SH-SY5Y (cell line): ENCODE measurements around the gene RARRES1.

ENCODE experiments used
- GATA2 ChIP-seq: IDR thresholded peaks from 2 replicates; pipeline ENCODE4 v1.6.1; 2011; ENCODE audit warnings: mild to moderate bottlenecking, low read depth, low read length
- GATA3 ChIP-seq: IDR thresholded peaks from 2 replicates; pipeline ENCODE4 v1.6.1; 2011; ENCODE audit warnings: low read depth, mild to moderate bottlenecking, low read length, moderate library complexity

DNA sequence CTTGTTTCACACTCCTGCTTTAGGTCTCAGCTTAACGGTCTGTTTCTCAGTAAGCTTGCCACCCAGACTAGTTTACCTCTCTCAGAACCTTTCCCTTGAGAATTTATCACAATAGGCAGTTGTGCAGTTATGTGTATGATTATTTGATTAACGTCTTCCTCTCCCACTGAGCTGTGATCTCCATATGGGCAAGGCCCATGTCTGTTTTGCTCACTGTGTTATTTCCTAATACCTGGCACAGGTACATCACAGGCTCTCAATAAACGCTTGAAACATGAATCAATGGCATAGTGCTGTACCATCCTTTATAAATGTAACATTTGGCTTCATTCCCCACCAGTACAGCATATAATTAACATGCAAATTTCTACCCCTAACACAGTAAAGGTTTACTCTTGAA lies 29.1 kb upstream of the RARRES1 start:
- no peak for TF ChIP-seq GATA2
- no peak for TF ChIP-seq GATA3
